Subcutaneous abdominal adipose tissue (tissue), 5 donors: ENCODE results near the gene IPO8.
"Not testable (repeated sequence)": the region's sequence is repeated elsewhere in the genome, so short reads cannot be mapped to it uniquely, and the experiment has no call there.

Source experiments
- H3K27ac ChIP-seq: one replicate; pipeline ENCODE4 v1.7.0; 2013; ENCODE audit warnings: low read depth, mild to moderate bottlenecking, inconsistent platforms, low read length, moderate library complexity
- H3K27me3 ChIP-seq, 5 donors: one replicate each; pipeline ENCODE4 v1.7.0; 2013; ENCODE audit warnings: low read length in 5 of 5, inconsistent platforms in 1 of 5; ENCODE audit not compliant: control insufficient read depth in 5 of 5, insufficient read depth in 4 of 5
- H3K36me3 ChIP-seq, 5 donors: one replicate each; pipeline ENCODE4 v1.7.0; 2013; ENCODE audit warnings: low read length in 5 of 5; ENCODE audit not compliant: control insufficient read depth in 5 of 5, insufficient read depth in 5 of 5
- H3K4me1 ChIP-seq, 5 donors: one replicate each; pipeline ENCODE4 v1.7.0; 2013; ENCODE audit warnings: low read length in 5 of 5, mild to moderate bottlenecking in 3 of 5, moderate library complexity in 1 of 5; ENCODE audit not compliant: control insufficient read depth in 5 of 5, insufficient read depth in 5 of 5
- H3K4me3 ChIP-seq, 5 donors: one replicate each; pipeline ENCODE4 v1.7.0; 2013; ENCODE audit warnings: low read length in 5 of 5, low read depth in 1 of 5
- H3K9ac ChIP-seq, 5 donors: one replicate each; pipeline ENCODE4 v1.7.0; 2013; ENCODE audit warnings: low read length in 5 of 5, mild to moderate bottlenecking in 4 of 5, moderate library complexity in 3 of 5
- H3K9me3 ChIP-seq, 5 donors: one replicate each; pipeline ENCODE4 v1.7.0; 2013; ENCODE audit warnings: low read length in 5 of 5; ENCODE audit not compliant: control insufficient read depth in 5 of 5
- donor health status: healthy.
- donor health status: healthy.
- donor health status: healthy.
- donor health status: healthy.
- donor health status: healthy.

IPO8 gene

DNA sequence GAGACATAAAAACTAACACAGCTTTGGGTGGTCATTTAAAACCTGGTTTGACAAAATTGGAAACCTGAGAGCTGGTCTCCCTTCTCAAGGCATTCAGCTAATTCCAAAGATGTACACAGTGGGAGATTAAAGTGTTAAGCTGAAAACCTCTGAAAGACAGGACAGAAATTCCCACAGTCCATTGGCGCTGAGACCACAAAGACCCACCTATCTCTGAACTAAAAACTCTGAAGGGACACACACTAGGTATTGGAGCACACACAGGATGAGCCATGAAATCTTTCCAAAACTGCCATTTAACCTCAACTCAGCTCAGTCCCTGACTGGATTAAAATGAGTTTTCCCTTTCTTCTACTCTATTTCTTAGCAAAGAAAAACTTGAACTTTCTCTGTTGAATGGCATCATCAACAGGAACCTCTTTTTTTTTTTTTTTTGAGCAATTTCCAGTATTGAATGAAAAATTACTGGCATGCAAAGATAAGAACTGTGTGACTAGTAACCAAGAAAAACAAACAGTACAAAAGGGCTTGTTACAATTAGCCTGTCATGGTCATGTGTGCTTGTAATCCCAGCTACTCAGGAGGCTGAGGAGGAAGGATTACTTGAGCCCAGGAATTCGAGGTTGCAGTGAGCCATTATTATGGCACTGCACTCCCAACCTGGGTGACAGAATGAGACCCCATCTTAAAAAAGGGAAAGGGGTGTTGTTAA, 82.4 kb downstream of the IPO8 start:
- no peaks in the 10 kb centered on the region for H3K36me3 ChIP-seq
- no peak overlapping the region for H3K4me3 ChIP-seq
- H3K9me3 ChIP-seq = peaks cover 0 to 6% (median 0%) of the 10 kb centered on the region in 5 donors
- no peak overlapping the region for H3K9ac ChIP-seq
- no peak overlapping the region for H3K27ac ChIP-seq
- peaks cover 0 to 2% (median 0%) of the 10 kb centered on the region in 5 donors for H3K4me1 ChIP-seq
- H3K27me3 ChIP-seq = no peaks in the 10 kb centered on the region

GRCh38 chr12:30610718-30611117, 85.0 kb downstream of the IPO8 start:
- Histone ChIP-seq H3K27me3 (no peaks in the 10 kb centered on the region), H3K36me3 (no peaks in the 10 kb centered on the region), H3K4me1 (peaks cover 0 to 2% (median 0%) of the 10 kb centered on the region in 5 donors), H3K9ac (no peak overlapping the region), H3K4me3 (no peak overlapping the region), H3K27ac (no peak overlapping the region), H3K9me3 (peaks cover 0 to 8% (median 0%) of the 10 kb centered on the region in 5 donors)

DNA sequence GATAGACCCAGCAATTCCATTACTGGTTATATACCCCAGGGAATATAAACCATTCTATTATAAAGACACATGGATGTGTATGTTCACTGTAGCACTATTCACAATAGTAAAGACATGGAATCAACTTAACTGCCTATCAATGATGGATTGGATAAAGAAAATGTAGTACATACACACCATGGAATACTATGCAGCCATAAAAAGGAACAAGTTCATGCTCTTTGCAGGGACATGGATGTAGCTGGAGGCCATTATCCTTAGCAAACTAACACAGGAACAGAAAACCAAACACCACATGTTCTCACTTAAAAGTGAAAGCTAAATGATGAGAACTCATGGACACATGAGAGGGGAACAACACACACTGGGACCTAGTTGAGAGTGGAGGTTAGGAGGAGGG, 85.8 kb downstream of the IPO8 start:
- H3K4me1 ChIP-seq, H3K27ac ChIP-seq, H3K9ac ChIP-seq, H3K27me3 ChIP-seq, H3K4me3 ChIP-seq, H3K9me3 ChIP-seq, H3K36me3 ChIP-seq: not testable (repeated sequence)

GRCh38 chr12:30604302-30604701, 91.4 kb downstream of the IPO8 start:
- not testable (repeated sequence) for H3K9ac ChIP-seq, H3K27ac ChIP-seq
- peaks cover 0 to 13% (median 5%) of the 10 kb centered on the region in 5 donors for H3K9me3 ChIP-seq

DNA sequence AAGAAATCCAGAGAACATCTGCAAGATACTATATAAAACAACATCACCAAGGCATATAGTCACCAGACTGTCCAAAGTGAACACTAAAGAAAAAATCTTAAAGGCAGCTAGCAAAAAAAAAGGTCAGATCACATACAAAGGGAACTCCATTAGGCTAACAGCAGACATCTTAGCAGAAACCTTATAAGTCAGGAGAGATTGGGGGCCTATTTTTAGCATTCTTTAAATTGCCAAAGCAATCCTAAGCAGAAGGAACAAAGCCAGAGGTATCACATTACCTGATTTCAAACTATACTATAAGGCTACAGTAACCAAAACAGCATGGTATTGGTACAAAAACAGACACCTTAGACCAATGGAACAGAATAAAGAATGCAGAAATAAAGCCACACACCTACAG, 92.5 kb downstream of the IPO8 start:
- Histone ChIP-seq H3K9me3 (peaks cover 0 to 6% (median 5%) of the 10 kb centered on the region in 5 donors), H3K27ac (no peak overlapping the region), H3K27me3 (no peaks in the 10 kb centered on the region), H3K4me1 (no peaks in the 10 kb centered on the region), H3K4me3 (no peak overlapping the region), H3K9ac (no peak overlapping the region), H3K36me3 (peaks cover 0 to 3% (median 0%) of the 10 kb centered on the region in 5 donors)

More at GRCh38 chr12:30604302-30604701, 91.4 kb downstream of the IPO8 start:
- not testable (repeated sequence) for H3K4me1 ChIP-seq, H3K4me3 ChIP-seq, H3K36me3 ChIP-seq, H3K27me3 ChIP-seq

- H3K9ac ChIP-seq = no peak overlapping the region
Measured at GRCh38 chr12:30602678-30603077, 93.0 kb downstream of the IPO8 start.

DNA sequence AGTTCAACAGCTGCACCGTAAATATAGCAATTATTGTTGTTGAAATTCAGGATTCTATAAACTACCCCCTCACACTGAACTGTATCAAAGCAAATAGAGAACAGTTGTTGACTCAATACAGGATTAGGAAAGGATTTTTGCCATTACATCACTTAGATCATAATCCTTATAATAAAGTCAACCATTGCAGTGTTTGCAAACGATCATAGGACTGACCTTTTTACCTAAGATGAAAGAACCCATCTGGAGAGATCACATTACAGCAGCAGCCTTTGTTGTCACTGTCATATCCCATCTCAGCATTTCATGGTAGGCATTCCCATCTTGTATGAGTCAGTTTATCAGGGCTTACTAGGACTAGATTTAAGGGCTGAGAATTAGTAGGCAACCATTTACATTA, 96.1 kb downstream of the IPO8 start:
- Histone ChIP-seq H3K27me3 (no peaks in the 10 kb centered on the region), H3K9me3 (peaks cover 0 to 14% (median 9%) of the 10 kb centered on the region in 5 donors), H3K36me3 (peaks cover 0 to 6% (median 0%) of the 10 kb centered on the region in 5 donors), H3K27ac (no peak overlapping the region), H3K4me1 (no peaks in the 10 kb centered on the region), H3K4me3 (no peak overlapping the region), H3K9ac (no peak overlapping the region)

More at GRCh38 chr12:30602678-30603077, 93.0 kb downstream of the IPO8 start:
- Histone ChIP-seq H3K36me3 (peaks cover 0 to 3% (median 0%) of the 10 kb centered on the region in 5 donors), H3K27ac (no peak overlapping the region), H3K4me3 (no peak overlapping the region), H3K9me3 (peaks cover 0 to 6% (median 5%) of the 10 kb centered on the region in 5 donors), H3K4me1 (no peaks in the 10 kb centered on the region), H3K27me3 (no peaks in the 10 kb centered on the region)

DNA sequence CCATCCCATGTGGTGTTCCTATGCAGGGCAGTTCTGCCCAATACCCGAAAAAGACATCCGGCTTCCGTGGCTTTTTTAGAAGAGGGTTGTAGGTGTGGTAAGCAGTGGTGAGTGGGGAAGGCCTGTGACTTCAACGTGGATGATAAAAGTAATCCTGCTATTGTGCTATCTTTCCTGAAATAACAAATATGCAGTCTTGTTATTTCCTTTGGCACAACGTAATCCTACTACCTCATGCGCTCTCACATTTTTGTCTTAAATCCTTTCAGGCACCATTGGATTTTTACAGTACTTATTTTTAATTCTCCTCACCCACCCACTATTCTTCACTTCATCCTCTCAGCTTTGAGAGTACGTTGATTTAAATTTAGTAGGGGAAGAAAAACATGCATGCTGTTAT, 96.8 kb downstream of the IPO8 start:
- Histone ChIP-seq H3K9ac (no peak overlapping the region), H3K27ac (no peak overlapping the region), H3K4me3 (no peak overlapping the region), H3K27me3 (no peaks in the 10 kb centered on the region), H3K36me3 (peaks cover 0 to 6% (median 0%) of the 10 kb centered on the region in 5 donors), H3K9me3 (peaks cover 0 to 14% (median 9%) of the 10 kb centered on the region in 5 donors), H3K4me1 (no peaks in the 10 kb centered on the region)

DNA sequence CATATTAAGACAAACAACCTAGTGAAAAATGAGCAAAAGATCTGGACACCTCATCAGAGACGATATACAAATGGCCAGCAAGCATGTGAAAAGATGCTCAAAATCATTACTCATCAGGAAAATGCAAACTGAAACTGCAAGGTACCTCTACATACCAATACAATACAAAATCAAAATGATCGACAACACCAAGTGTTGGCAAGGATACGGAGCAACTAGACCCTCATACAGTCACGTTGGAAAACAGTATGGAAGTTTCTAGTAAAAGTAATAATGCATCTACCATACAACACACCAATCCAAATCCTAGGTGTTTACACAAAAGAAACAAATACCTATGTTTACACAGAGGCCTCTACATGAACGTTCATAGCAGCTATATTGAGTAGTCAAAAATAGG, 99.9 kb downstream of the IPO8 start:
- Histone ChIP-seq H3K9me3 (peaks cover 0 to 8% (median 3%) of the 10 kb centered on the region in 5 donors), H3K27me3 (no peaks in the 10 kb centered on the region), H3K36me3 (peaks cover 0 to 6% (median 0%) of the 10 kb centered on the region in 5 donors), H3K4me1 (no peaks in the 10 kb centered on the region), H3K9ac (no peak overlapping the region), H3K27ac (no peak overlapping the region), H3K4me3 (no peak overlapping the region)

DNA sequence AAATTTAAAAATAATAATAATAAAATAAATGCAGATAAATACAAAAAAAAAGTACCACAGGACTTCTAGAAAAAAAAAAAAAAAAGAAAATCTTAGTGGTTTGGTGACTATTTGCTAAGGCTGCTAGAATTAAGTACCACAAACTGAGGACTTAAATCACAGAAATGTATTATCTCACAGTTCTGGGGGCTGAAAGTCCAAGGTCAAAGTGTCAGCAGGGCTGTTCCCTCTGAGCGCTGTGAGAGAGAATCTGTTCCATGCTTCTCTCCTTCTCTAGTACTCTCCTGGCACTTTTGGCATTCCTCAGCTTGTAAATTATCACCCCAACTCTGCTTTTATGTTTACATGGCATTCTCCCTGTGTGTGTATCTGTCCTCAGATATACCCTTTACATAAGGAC, 101.2 kb downstream of the IPO8 start:
- no peak overlapping the region for H3K4me3 ChIP-seq
- no peak overlapping the region for H3K9ac ChIP-seq
- no peaks in the 10 kb centered on the region for H3K27me3 ChIP-seq
- no peaks in the 10 kb centered on the region for H3K4me1 ChIP-seq
- H3K36me3 ChIP-seq = peaks cover 0 to 5% (median 0%) of the 10 kb centered on the region in 5 donors
- H3K27ac ChIP-seq = no peak overlapping the region
- peaks cover 0 to 8% (median 3%) of the 10 kb centered on the region in 5 donors for H3K9me3 ChIP-seq
